ENCODE data around the gene LSM7. TPM values are rescaled to one million over a fixed set of nuclear protein-coding genes. Genes with fewer than 3 reads are reported as not detected.
A peak's percentile ranks its signal among the peaks of the same experiment; 100 is the strongest.

The LSM7 gene
- total RNA-seq, 1 donor from 2014 or later: 76.2 TPM

DNA sequence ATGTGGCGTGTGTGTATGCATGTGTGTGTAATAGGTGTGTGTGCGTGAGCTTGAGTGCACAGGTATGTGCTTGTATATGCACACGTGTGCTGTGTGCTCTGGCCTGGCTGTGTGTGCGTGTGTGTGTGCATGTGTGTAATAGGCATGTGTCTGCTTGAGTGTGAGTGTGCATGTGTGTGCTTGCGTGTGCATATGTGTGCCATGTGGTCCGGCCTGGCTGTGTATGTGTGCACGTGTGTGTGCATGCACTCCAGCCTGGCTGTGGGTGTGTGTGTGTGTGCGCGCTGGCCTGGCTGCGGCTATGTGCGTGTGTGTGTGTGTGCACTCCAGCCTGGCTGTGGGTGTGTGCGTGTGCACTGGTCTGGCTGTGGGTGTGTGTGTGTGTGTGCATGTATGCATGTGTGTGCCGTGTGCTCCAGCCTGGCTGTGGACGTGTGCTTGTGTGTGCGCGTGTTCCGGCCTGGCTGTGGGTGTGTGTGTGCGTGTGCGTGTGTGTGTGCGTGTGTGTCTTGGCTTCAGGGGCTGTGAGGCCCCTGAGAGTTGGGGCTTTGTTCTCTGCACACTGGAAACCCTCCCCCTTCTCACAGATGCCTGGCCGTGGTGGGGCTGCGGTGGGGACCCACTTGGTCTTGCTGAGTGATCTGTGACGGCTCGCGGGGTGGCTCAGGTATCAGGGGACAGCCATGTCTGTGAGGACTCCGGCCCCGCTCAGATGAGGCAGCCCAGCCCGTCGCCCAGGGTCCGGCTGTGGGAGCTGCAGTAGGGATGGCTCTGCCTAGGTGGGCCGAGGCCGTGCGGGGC lies 8.3 kb upstream of the LSM7 start:
- Mint-ChIP-seq H3K4me1 (ENCODE audit: low read depth) (peaks cover 9% of the 10 kb centered on the region), H3K4me3 (ENCODE audit: unreplicated experiment) (no peak overlapping the region), H3K36me3 (ENCODE audit: low read depth) (peaks cover 2% of the 10 kb centered on the region), H3K9me3 (ENCODE audit: low read depth) (no peaks in the 10 kb centered on the region), H3K27me3 (ENCODE audit: low read depth) (no peaks in the 10 kb centered on the region), H3K27ac (ENCODE audit: unreplicated experiment) (peak overlapping the region; percentile 41)
- TF ChIP-seq, protein P1, sequence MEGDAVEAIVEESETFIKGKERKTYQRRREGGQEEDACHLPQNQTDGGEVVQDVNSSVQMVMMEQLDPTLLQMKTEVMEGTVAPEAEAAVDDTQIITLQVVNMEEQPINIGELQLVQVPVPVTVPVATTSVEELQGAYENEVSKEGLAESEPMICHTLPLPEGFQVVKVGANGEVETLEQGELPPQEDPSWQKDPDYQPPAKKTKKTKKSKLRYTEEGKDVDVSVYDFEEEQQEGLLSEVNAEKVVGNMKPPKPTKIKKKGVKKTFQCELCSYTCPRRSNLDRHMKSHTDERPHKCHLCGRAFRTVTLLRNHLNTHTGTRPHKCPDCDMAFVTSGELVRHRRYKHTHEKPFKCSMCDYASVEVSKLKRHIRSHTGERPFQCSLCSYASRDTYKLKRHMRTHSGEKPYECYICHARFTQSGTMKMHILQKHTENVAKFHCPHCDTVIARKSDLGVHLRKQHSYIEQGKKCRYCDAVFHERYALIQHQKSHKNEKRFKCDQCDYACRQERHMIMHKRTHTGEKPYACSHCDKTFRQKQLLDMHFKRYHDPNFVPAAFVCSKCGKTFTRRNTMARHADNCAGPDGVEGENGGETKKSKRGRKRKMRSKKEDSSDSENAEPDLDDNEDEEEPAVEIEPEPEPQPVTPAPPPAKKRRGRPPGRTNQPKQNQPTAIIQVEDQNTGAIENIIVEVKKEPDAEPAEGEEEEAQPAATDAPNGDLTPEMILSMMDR (IDR thresholded peaks at IDR 0.05): no peak
- peak; percentile 91 for DNase-seq (ENCODE audit: low spot score)

DNA sequence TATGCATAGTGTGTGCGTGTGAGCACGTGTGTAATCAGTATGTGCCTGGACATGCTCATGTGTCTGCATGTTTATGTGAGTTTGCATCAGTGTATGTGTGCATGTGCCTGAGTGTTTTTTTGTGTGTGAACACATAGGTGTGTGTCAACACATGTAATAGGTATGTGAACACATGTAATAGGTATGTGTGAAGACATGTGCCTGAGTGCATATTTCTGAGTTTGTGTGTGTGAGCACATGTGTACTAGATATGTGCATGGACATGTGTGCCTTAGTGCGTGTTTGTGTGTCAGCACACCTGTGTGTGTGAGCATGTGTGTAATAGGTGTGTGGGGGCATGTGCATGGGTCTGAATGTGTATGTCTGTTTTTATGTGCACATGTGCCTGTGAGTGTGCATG lies 7.5 kb upstream of the LSM7 start:
- no peak overlapping the region for H3K4me3 Mint-ChIP-seq (ENCODE audit: unreplicated experiment)
- no peak overlapping the region for H3K27ac Mint-ChIP-seq (ENCODE audit: unreplicated experiment)

GRCh38 chr19:2334986-2335846 lies 6.8 kb upstream of the LSM7 start:
- Mint-ChIP-seq H3K27me3 (ENCODE audit: low read depth) (no peaks in the 10 kb centered on the region), H3K9me3 (ENCODE audit: low read depth) (no peaks in the 10 kb centered on the region), H3K36me3 (ENCODE audit: low read depth) (no peaks in the 10 kb centered on the region), H3K4me1 (ENCODE audit: low read depth) (peaks cover 22% of the 10 kb centered on the region), H3K27ac (ENCODE audit: unreplicated experiment) (no peak overlapping the region), H3K4me3 (ENCODE audit: unreplicated experiment) (no peak overlapping the region)
- no peak for DNase-seq (ENCODE audit: low spot score)
- TF ChIP-seq, protein P1 (IDR thresholded peaks at IDR 0.05): no peak

More for the DNA sequence above, 7.5 kb upstream of the LSM7 start:
- DNase-seq (ENCODE audit: low spot score): no peak
- TF ChIP-seq, protein P1 (IDR thresholded peaks at IDR 0.05): no peak
- Mint-ChIP-seq H3K36me3 (ENCODE audit: low read depth) (no peaks in the 10 kb centered on the region), H3K4me1 (ENCODE audit: low read depth) (peaks cover 15% of the 10 kb centered on the region), H3K9me3 (ENCODE audit: low read depth) (no peaks in the 10 kb centered on the region), H3K27me3 (ENCODE audit: low read depth) (no peaks in the 10 kb centered on the region)

GRCh38 chr19:2334426-2334825 lies 6.0 kb upstream of the LSM7 start:
- Mint-ChIP-seq H3K4me1 (ENCODE audit: low read depth) (peaks cover 29% of the 10 kb centered on the region), H3K9me3 (ENCODE audit: low read depth) (no peaks in the 10 kb centered on the region), H3K27ac (ENCODE audit: unreplicated experiment) (no peak overlapping the region), H3K4me3 (ENCODE audit: unreplicated experiment) (no peak overlapping the region), H3K27me3 (ENCODE audit: low read depth) (no peaks in the 10 kb centered on the region), H3K36me3 (ENCODE audit: low read depth) (no peaks in the 10 kb centered on the region)
- TF ChIP-seq, protein P1 (IDR thresholded peaks at IDR 0.05): no peak
- DNase-seq (ENCODE audit: low spot score): no peak

DNA sequence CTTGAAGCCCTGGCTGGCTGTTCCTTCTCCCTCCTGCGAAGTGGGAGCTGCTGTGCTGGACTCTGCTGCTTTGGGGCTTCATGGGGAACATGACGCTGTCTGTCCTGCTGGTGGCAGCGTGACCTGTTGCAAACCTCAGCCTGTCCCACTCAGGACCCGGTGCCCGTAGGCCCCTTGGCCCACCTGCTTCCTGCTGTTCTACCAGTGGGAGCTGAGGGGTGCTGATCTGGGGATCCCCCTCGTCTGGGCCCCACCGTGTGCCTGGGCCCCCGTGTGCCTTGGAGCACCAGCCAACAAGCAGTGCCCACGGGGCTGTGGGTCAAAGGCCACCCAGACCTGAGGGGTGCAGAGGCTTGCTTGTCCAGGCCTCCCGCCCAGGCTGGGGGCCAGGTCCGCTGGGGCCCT lies 5.4 kb upstream of the LSM7 start:
- Mint-ChIP-seq H3K4me3 (ENCODE audit: unreplicated experiment) (no peak overlapping the region), H3K4me1 (ENCODE audit: low read depth) (peaks cover 33% of the 10 kb centered on the region), H3K9me3 (ENCODE audit: low read depth) (no peaks in the 10 kb centered on the region), H3K36me3 (ENCODE audit: low read depth) (no peaks in the 10 kb centered on the region), H3K27me3 (ENCODE audit: low read depth) (no peaks in the 10 kb centered on the region), H3K27ac (ENCODE audit: unreplicated experiment) (peak overlapping the region; percentile 51)
- TF ChIP-seq, protein P1 (IDR thresholded peaks at IDR 0.05): peak; percentile 21
- DNase-seq (ENCODE audit: low spot score): no peak

Measured in chondrocyte (in vitro differentiated cells).